Fibroblast of skin of back (primary cell): Measurements from ENCODE around the gene ZHX3.
A peak's percentile ranks its signal among the peaks of the same experiment; 100 is the strongest.

Experiments used
- DNase-seq: peaks from one replicate; pipeline ENCODE4 v3.0.0-alpha.2; 2013

Gene ZHX3

DNA sequence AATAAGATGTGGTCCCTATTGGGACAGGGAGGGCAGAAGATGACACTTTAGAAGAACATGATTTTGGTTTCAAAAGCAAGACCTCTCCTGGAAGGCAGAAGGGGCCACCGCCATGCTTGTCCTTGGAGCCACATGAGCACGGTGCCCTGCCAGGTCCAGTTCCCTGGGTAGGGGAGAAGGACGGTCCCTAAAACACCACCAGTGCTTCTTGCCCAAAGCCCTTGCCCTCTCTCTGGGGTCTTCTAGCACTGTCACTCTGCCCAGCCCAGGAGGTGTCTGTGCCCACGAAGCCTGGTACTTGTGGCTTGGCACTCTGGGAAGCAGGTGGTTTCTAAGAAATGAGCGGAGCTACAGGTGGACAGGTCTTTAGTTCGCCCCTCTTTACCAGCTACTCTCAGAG is 134.1 kb downstream of the ZHX3 start:
- no peak for DNase-seq

DNA sequence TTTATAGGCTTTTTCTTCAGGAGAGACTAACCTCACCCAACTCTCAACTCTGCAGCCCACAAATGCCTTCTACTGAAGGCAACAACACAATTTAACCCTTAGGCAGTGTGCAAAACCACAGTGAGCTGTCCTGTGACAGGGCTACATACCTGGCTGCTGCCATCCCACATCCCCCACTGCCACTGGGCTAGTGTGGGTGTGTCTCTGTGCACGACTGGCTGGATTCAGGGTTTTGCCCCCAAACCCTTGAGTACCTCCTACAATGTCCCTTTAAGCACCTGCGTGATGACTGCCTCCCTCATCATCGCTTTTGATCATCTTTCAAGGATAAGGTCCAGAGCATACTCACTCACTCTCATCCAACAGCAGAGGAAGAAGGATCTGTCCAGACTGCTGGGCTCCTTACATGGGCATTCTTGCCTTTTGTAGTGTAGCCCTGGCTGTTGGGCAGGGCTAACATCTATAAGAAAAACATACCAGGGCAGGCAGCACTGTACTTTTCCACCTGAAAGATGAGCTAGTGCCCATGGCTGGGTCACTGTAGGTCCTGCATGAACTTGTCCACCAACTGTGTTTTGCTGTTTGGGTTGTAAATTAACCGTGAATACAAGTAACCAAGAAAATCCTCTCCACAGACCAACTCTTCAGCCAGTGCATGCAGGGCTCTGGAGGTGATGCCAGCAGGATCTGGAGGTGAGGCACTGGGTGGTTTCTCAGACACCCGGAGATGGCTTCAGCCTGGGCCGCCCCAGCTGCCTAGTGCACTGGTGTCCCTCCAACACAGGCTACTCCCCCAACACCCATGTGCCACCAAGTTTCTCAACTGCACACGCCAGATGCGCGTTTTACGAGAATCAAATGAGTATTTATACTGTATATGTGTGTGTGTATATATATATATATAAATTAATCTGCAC is 135.0 kb downstream of the ZHX3 start:
- no peak for DNase-seq

GRCh38 chr20:41181567-41181966 is 136.0 kb downstream of the ZHX3 start:
- DNase-seq: no peak

GRCh38 chr20:41180599-41181333 is 136.8 kb downstream of the ZHX3 start:
- no peak for DNase-seq

DNA sequence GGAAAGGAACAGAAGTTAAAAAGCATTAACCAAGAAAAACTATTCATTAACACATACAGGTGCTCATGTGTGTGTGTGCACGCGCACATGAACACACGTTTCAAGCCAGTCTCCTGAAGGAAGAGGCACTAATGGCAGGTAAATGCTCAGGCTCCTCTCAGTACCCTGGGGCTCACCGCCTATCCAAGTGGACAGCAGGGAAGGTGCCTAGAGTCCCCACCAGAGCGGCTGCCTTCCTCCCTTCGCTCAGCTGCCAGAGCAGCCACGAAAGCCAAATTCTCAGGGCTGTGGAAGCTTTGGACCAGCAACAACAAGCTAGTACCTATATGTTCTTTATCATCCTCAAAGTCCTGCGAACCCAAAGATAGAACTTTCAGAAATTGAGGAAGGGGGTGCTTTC is 137.6 kb downstream of the ZHX3 start:
- DNase-seq: no peak

DNA sequence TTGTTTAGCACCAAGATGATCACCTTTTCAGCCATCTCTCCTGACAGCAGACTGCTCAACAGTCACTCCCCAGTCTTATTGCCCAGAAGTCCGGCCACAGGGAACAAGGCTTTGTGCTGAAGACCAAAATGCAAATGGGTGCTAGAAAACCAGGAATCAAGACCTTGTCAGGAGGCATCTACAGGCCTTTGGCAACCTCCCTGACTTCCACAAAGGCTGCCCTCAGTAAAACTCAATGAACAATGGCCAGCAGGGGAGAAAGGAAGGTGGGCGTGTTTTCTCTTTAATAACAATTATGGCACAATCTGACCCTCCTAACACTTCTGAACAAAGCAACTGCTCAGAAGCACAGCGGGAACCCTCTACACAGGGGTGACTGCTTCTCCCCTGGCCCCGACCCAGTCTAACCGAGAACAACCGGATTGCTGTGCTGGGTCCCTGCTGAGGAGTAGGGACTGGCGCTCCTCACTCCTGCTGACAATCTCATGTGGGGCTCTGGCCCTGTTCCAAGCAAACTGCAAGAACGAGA is 138.6 kb downstream of the ZHX3 start:
- DNase-seq: peak; percentile 14

- no peak for DNase-seq
These were observed 139.0 kb downstream of the ZHX3 start for GRCh38 chr20:41178495-41178894.

- peak; percentile 98 for DNase-seq
These were observed 139.9 kb downstream of the ZHX3 start for GRCh38 chr20:41177636-41178035.

DNA sequence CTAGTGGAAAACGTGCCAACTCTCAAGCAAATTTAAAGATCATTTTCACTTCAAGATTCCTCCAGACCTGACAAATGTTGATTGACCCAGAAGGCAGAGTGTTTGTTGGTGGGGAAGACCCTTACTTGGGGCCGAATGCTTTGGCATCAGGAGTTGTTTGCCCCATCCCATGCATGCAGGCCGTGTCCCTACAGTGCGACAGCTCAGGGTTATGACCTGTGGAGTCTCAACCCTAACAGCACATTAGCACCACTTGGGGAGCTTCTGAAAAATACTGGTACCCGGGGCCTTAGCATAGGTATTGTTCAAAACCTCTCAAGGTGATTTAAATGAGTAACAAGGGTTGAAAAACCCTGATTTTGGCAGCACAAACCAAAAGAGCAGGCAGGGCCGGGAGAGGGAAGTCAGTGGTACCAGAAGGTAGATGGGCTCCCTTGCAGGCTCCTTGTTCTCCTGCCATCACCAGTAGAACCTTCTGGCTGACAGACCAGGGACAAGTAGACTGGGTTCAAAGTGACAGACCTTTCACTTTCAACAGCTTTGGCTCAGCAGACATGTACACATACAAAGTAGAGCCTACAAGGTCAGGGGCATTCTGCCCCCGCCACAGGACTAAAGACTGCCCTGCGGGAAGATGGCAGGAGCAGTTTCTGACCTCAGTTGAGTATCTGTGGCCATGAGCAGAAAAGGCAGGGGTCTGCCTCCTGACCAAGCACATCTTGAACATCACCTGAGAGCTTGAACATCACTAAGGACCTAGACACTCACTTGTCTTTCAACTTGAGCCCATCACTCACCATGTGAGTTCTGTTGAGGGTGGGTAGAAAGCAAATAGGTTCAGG is 140.6 kb downstream of the ZHX3 start:
- no peak for DNase-seq

DNA sequence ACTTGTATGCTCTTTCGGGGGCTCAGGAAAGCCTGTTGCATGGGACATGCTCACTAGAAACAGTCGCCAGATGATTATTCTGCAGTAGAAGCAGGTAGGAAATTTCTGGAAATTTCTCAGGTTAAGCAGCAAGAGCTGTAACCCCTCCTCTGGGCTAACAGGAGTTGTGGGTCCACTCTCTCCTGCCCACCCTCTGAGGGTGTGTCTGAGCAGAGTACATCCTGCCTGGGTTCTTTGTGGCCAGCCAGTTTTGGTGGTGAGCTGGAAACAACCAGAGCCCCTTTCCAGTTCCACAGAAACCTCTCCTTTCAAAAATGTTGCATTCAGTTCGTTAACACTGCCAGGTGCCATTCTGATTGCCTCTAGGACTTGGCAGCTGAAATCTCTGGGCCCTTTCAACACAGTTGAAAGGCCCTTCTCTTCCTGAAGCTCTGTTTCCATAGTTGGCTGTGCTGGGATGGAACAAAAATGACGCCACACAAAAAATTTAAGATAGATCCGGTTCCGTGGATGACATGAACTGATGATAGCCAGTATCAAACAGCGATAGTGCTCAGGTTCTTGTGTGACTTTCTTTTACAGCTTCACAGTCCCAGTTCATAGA is 141.7 kb downstream of the ZHX3 start:
- DNase-seq: no peak

GRCh38 chr20:41175201-41175651 is 142.3 kb downstream of the ZHX3 start:
- DNase-seq: no peak

DNA sequence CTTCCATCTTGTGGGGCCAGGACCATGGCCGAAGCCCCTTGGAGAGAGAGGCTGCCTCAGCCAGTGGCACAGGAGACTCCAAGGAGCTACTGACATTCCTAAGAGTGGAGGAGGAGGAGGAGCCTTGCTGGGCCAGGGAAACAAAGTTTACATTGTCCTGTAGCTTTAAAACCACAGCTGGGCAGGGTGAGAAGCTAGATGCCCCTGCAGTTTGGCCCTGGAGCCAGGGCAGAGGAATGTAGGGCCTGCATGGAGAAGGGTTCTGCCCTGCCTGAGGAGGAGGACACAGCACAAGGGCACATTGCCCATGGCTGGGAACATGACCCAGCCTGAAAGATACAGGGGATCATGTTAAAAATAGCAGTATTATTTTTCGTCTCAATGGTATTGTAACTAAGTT is 142.7 kb downstream of the ZHX3 start:
- DNase-seq: peak; percentile 32

GRCh38 chr20:41174373-41174772 is 143.2 kb downstream of the ZHX3 start:
- DNase-seq: no peak

DNA sequence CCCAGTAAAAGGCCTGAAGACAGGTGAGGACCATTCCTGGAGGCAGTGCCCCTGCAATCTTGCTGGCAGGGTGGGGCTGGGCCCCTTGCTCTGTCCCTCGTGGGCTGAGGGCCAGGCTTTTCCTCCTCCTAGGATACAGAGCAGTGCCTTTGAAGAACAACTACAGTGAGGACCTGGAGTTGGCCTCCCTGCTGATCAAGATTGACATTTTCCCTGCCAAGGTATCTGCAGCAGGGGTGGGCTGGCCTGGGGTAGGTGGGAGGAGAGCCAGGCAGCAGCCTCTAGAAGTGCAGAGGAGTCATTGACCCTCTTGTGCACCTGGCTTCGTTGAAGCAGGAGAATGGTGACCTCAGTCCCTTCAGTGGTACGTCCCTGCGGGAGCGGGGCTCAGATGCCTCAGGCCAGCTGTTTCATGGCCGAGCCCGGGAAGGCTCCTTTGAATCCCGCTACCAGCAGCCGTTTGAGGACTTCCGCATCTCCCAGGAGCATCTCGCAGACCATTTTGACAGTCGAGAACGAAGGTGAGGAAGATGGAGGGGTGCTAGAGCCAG is 143.7 kb downstream of the ZHX3 start:
- no peak for DNase-seq

DNA sequence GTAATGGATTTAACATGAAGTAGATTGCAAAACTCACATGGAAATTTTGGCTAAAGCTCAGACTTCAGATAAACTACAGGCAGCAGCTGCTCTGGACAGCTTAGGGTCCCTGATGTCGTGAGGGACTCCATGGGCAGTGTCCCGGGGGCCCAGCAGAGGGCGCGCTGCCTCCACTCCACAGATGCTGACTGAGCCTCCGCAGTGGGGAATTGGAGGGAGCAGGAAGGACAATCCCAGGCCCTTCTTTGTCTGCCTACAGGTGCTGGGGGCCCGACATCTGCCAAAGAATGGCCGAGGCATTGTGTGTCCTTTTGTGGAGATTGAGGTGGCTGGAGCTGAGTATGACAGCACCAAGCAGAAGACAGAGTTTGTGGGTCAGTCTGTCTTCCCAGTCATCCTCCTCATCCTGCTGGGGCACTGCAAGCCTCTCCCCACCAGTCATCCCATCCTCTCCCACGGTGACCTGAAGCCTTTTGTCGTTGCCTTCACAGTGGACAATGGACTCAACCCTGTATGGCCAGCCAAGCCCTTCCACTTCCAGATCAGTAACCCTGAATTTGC is 144.3 kb downstream of the ZHX3 start:
- DNase-seq: peak; percentile 61

GRCh38 chr20:41172296-41173140 is 145.0 kb downstream of the ZHX3 start:
- no peak for DNase-seq

DNA sequence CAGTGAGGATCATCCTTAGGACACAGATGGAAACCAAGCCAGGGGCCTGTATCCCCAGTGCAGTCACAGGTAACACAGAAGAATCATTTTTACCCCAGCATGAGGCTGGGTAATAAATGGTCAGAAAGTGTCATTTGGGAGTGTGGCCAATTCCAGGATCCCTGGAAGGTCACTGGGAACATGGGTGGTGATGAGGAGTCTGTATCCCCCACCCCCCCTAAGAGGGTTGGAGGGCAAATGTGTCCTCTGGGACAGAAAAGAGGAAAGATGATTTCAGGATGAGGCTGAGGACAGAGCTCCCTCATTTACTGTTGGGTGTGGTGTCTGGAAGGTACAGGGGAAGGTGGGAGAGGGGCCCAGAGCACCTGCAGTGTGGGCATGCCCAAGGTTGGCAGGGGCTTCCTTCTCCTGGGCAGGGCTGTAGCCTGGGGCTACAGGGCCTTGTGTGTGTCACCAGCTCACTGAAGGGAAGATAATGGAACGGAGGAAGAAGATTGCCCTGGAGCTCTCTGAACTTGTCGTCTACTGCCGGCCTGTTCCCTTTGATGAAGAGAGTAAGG is 145.7 kb downstream of the ZHX3 start:
- DNase-seq: no peak

GRCh38 chr20:41170386-41171105 is 147.0 kb downstream of the ZHX3 start:
- no peak for DNase-seq

DNA sequence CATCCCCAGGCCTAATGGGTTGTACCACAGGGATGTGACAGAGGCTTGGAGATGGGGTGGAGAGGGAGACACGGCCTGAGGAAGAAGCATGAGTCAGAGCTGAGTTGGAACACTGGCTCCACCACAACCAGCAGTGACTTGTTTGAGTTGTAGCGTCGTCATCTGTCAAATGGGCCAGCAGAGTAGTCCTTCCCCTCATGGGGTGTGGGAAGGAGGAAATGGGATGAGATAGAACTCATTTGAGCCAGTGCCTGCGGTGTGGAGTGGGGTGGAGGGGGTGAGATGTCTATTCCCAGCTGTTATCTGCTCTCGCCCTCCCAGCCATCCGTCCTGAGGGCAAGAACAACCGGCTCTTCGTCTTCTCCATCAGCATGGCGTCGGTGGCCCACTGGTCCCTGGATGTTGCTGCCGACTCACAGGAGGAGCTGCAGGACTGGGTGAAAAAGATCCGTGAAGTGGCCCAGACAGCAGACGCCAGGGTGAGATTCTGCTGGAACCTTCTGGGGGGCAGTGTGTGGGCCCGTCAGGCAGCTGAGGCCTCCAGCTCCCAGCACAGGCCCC is 147.7 kb downstream of the ZHX3 start:
- peak; percentile 62 for DNase-seq
